ENCODE results near the gene ZBTB4. TPM values are rescaled to one million over a fixed set of nuclear protein-coding genes. Genes with fewer than 3 reads are reported as not detected.
"Not testable (repeated sequence)": the region's sequence is repeated elsewhere in the genome, so short reads cannot be mapped to it uniquely, and the experiment has no call there.

Gene ZBTB4
- total RNA-seq, 1 donor from 2014 or later = 62.1 TPM

GRCh38 chr17:7476951-7477350 lies 2.5 kb downstream of the ZBTB4 start:
- DNase-seq (ENCODE audit: missing footprints) = no peak
- no peak for ATAC-seq
- intact Hi-C loops (cut with DNase I) = no loop called here

- DNase-seq (ENCODE audit: missing footprints) (no peak), ATAC-seq (no peak)
- intact Hi-C loops (cut with DNase I) = no loop called here
Observed at GRCh38 chr17:7476494-7476893, 2.9 kb downstream of the ZBTB4 start.

GRCh38 chr17:7475764-7476422 lies 3.5 kb downstream of the ZBTB4 start:
- peak; percentile 79 for DNase-seq (ENCODE audit: missing footprints)
- ATAC-seq = peak; percentile 58
- intact Hi-C loops (cut with DNase I) = no loop called here

- intact Hi-C loops (cut with DNase I); ATAC-seq; DNase-seq (ENCODE audit: missing footprints): not testable (repeated sequence)
Observed at GRCh38 chr17:7474767-7475166, 4.7 kb downstream of the ZBTB4 start.

- DNase-seq (ENCODE audit: missing footprints) (no peak), ATAC-seq (no peak)
- intact Hi-C loops (cut with DNase I) = no loop called here
Observed at GRCh38 chr17:7471729-7472128, 7.7 kb downstream of the ZBTB4 start.

- DNase-seq (ENCODE audit: missing footprints); ATAC-seq; intact Hi-C loops (cut with DNase I): not testable (repeated sequence)
Observed at GRCh38 chr17:7470457-7470973, 8.9 kb downstream of the ZBTB4 start.

- DNase-seq (ENCODE audit: missing footprints); intact Hi-C loops (cut with DNase I); ATAC-seq: not testable (repeated sequence)
Observed at GRCh38 chr17:7469843-7470242, 9.6 kb downstream of the ZBTB4 start.

- ATAC-seq (no peak), DNase-seq (ENCODE audit: missing footprints) (no peak)
- intact Hi-C loops (cut with DNase I) = no loop called here
Observed at GRCh38 chr17:7468804-7469389, 10.5 kb downstream of the ZBTB4 start.

GRCh38 chr17:7468290-7468689 lies 11.1 kb downstream of the ZBTB4 start:
- ATAC-seq (no peak), DNase-seq (ENCODE audit: missing footprints) (no peak)
- intact Hi-C loops (cut with DNase I) = no loop called here

- DNase-seq (ENCODE audit: missing footprints) (no peak), ATAC-seq (no peak)
- intact Hi-C loops (cut with DNase I) = no loop called here
Observed at GRCh38 chr17:7467498-7467897, 11.9 kb downstream of the ZBTB4 start.

- DNase-seq (ENCODE audit: missing footprints) (peak; percentile 85), ATAC-seq (peak; percentile 63)
- intact Hi-C loops (cut with DNase I) = no loop called here
Observed at GRCh38 chr17:7466639-7467341, 12.6 kb downstream of the ZBTB4 start.

GRCh38 chr17:7466318-7466638 lies 13.2 kb downstream of the ZBTB4 start:
- no peak for ATAC-seq
- intact Hi-C loops (cut with DNase I) = no loop called here

GRCh38 chr17:7465597-7466275 lies 13.7 kb downstream of the ZBTB4 start:
- DNase-seq (ENCODE audit: missing footprints) (no peak), ATAC-seq (no peak)
- intact Hi-C loops (cut with DNase I) = no loop called here

More at GRCh38 chr17:7466318-7466638, 13.2 kb downstream of the ZBTB4 start:
- DNase-seq (ENCODE audit: missing footprints) = no peak

GRCh38 chr17:7464081-7464480 lies 15.3 kb downstream of the ZBTB4 start:
- intact Hi-C loops (cut with DNase I) = no loop called here
- no peak for DNase-seq (ENCODE audit: missing footprints)
- no peak for ATAC-seq

GRCh38 chr17:7463372-7463846 lies 16.0 kb downstream of the ZBTB4 start:
- intact Hi-C loops (cut with DNase I) = no loop called here
- DNase-seq (ENCODE audit: missing footprints) (no peak), ATAC-seq (no peak)

- intact Hi-C loops (cut with DNase I) = no loop called here
- ATAC-seq (no peak), DNase-seq (ENCODE audit: missing footprints) (no peak)
Observed at GRCh38 chr17:7462474-7463371, 16.7 kb downstream of the ZBTB4 start.

- no peak for ATAC-seq
- no peak for DNase-seq (ENCODE audit: missing footprints)
- intact Hi-C loops (cut with DNase I) = no loop called here
Observed at GRCh38 chr17:7460850-7461660, 18.4 kb downstream of the ZBTB4 start.

All from Right ventricle myocardium inferior (tissue), 1 donor.